Left hindlimb (tissue), 1 donor: Measurements from ENCODE around the gene PARP14.
"Not testable (repeated sequence)": the region's sequence is repeated elsewhere in the genome, so short reads cannot be mapped to it uniquely, and the experiment has no call there.

Experiments
- DNase-seq: peaks from one replicate; pipeline ENCODE4 v3.0.0-alpha.2; 2018

PARP14 gene

DNA sequence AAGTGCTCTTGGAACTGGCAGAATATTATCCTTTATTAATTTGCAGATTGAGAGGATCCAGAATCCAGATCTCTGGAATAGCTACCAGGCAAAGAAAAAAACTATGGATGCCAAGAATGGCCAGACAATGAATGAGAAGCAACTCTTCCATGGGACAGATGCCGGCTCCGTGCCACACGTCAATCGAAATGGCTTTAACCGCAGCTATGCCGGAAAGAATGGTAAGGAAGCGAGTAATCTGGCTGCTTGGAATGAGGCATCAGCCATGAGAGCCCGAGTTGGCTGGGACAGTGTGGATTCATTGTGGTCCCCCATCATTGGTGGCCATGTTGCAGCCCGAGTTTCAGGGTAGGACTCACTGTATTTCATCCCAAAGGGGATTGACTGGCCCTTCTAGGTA lies 47.1 kb downstream of the PARP14 start:
- DNase-seq = no peak

DNA sequence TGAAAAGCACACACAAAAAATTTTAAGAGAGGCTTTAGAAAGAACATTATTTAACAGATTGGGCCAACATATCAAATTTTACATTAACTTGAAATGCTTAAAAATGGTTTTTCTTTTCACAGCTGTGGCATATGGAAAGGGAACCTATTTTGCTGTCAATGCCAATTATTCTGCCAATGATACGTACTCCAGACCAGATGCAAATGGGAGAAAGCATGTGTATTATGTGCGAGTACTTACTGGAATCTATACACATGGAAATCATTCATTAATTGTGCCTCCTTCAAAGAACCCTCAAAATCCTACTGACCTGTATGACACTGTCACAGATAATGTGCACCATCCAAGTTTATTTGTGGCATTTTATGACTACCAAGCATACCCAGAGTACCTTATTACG lies 47.5 kb downstream of the PARP14 start:
- no peak for DNase-seq

DNA sequence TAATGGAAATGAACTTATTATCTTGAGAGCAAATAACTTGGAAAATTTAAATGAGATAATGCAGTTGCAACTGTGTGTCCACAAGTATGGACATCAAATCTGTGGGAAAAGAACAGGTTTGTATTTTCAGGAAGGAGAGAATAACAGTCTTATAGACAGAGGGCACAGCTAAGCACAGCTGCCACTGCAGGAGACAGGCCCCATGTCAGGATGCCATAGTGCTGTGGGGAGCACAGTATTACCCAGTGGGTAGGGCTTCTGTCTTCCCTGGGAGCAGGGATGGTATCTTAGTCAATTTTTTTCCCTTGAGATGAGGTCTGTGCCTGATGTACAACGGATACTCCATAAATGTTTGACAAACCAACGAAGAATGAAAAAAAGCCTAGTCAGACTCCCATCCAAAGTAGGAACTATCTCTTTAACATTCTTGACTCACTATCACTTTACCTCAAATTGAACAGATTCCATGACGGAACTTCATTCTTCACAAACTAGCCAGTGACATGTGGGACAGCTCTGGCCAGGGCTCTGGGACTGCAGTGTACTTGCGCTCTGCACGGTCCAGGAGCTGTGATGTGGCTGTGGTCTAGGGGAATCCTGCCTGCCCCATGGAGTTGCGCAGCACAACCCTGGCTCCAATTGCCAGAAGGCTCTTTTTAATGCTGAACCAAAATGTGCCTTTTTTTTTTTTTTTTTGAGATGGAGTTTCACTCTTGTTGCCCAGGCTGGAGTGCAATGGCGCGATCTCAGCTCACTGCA lies 48.3 kb downstream of the PARP14 start:
- DNase-seq = no peak

DNA sequence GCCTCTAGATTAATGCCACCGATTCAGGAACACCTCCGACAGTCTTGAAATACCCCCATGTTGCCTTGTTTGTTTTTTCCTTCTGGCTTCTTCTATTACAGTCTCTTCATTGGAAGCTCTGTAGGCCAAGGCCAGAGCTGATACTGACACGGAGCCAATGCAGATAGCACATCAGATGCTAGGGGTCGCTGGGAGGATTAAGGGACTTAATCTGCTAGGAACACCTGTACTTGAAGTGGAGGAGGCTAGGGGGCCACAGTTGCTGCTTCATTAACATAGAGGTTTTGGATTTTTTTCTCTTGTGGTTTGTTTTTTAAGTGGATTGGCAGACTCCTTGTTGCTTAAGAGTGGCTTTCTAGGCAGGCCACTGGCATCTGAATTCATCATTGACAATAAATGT lies 49.6 kb downstream of the PARP14 start:
- DNase-seq = no peak

DNA sequence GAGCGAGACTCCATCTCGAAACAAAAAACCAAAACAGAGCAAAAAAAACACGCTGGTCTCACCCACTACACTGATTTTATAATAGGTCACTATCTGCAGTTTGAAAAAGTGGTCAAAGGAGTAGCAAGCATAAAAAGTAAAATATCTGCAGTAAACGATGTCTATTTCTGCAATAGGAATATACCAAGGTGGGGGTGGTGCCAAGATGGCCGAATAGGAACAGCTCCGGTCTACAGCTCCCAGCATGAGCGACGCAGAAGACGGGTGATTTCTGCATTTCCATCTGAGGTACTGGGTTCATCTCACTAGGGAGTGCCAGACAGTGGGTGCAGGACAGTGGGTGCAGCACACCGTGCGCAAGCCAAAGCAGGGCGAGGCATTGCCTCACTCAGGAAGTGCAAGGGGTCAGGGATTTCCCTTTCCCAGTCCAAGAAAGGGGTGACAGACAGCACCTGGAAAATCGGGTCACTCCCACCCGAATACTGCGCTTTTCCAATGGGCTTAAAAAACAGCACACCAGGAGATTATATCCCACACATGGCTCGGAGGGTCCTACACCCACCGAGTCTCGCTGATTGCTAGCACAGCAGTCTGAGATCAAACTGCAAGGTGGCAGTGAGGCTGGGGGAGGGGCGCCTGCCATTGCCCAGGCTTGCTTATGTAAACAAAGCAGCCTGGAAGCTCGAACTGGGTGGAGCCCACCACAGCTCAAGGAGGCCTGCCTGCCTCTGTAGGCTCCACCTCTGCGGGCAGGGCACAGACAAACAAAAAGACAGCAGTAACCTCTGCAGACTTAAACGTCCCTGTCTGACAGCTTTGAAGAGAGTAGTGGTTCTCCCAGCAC lies 52.3 kb downstream of the PARP14 start:
- DNase-seq = not testable (repeated sequence)

DNA sequence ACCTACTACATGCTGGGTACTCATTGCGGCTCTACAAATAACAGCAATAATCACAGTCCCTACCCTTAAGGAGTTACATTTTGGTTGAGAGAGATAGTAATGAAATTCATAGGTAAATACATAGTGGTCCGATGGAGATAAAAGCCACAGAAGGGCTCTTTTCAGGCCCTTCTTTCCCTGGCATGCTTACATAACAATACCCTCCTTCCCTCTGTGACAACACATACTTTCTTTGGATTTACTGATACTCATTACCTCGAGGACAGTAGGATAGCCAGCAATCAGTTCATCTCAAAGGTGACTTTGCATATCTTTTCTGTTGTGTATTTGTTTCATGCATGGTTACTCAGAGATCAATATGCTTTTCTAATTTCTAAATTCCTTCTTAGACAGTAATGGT lies 58.5 kb downstream of the PARP14 start:
- no peak for DNase-seq

DNA sequence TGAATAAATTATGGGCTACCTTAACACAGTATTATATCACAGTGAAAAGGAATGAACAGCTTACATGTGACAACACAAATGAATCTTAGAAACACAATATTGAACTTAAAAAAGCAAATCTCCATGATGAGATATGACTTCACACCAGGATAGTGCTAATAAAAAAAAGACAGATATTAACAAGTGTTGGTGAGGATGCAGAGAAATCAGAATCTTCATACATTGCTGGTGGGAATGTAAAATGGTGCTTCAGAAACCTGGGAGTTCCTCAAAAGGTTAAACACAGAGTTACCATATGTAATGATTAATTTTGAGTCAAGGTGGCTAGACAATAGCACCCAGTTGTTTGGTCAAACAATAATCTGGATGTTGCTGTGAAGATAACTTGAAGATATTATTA lies 61.6 kb downstream of the PARP14 start:
- no peak for DNase-seq

DNA sequence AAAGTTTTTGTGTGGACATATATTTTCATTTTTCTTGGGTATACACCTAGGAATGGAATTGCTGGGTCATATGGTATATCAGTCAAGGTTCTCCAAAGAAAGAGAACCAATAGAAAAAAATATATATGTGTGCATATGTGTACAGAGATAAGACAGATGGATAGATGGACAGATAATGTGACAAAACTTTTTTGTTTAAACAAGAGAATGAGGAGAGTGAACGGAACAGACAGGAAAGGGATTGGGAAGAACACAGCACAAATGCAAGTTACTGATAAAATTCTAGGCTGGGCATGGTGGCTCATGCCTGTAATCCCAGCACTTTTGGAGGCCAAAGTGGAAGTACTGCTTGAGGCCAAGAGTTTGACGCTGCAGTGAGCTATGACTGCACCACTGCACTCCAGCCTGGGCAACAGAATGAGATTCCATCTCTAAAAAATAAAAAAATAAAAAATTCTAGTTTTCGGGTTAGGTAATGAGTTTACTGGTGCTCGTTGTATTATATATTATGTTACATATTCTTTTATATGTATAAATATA lies 63.0 kb downstream of the PARP14 start:
- DNase-seq = no peak

DNA sequence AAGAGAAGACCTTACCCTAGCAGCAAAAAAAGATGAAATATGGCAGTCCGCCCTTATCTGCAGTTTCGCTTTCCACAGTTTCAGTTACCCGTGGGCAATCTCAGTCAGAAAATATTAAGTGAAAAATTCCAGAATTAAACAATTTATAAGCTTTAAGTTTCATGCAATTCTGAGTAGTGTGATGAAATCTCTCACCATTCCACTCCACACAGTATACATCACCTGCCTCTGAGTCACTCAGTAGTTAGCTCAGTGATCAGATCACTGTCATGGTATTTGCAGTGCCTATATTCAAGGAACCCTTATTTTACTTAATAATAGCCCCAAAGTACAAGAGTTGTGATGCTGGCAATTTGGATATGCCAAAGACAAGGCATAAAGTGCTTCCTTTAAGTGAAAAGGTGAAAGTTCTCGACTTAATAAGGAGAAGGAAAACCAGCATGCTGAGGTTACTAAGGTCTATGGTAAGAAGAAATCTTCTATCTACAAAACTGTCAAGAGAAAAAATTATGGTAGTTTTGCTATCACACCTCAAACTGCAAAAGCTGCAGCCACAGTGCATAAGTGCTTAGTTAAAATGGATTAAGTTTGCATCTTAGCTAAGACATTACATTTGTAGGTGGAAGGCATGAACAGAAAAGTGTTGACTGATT lies 64.9 kb downstream of the PARP14 start:
- no peak for DNase-seq

DNA sequence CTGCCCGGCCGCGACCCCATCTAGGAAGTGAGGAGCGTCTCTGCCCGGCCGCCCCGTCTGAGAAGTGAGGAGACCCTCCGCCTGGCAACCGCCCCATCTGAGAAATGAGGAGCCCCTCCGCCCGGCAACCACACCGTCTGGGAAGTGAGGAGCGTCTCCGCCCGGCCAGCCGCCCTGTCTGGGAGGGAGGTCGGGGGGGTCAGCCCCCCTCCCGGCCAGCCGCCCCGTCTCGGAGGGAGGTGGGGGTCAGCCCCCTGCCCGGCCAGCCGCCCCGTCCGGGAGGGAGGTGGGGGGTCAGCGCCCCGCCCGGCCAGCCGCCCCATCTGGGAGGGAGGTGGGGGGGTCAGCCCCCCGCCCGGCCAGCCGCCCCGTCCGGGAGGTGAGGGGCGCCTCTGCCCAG lies 66.7 kb downstream of the PARP14 start:
- DNase-seq = not testable (repeated sequence)

DNA sequence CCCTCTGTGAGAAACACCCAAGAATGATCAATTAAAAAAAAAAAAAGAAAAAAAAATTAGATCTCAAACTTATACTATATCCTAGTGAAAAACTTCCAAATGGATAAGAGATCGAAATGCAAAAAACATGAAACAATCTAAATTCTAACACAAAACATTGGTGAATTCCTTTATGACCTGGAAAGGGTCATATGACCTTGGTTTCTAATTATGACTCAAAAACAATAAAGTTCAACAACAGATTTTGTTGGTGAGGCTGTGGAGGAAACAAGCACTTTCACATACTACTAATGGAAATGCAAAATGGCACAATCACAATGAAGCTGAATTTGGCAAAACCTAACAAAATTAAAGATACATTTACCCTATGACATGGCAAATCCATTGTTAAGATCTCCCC lies 67.7 kb downstream of the PARP14 start:
- DNase-seq = no peak

DNA sequence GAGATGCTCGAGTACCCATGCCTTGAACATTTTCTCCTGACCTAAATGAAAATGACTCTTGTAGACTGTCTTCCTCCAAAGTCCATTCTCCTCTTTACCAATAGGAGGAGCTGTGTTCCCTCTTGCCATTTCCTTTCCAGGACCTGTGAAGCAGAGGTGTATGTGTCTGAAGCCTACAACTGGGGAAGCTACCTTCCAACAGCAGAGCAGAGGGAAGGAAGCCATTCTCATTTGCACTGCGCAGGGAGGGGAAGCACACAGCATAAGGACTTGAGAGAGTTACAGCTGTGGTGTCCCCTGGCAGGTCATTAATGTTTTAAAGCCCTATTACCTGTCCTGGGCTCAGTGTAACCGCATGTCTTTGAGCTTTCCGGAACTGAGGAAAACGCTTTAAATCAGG lies 74.3 kb downstream of the PARP14 start:
- no peak for DNase-seq

DNA sequence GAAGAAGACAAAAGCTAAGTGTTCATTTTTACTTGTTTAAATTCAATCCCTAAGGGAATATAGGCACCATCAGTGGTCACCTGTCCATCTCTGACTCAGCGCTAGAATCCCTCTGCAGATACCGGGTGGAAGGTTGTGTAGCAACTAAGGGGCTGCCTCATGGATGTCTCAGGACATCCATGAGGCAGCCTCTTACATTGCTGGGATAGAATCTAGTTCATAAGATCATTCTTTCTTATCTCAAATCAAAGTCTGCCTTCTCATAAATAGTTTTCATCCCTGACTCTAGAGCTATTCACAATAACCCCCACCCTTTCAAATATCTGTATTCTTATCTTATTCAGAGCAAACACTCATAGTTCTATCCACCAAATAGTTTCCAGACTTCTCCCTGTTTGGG lies 74.9 kb downstream of the PARP14 start:
- no peak for DNase-seq

DNA sequence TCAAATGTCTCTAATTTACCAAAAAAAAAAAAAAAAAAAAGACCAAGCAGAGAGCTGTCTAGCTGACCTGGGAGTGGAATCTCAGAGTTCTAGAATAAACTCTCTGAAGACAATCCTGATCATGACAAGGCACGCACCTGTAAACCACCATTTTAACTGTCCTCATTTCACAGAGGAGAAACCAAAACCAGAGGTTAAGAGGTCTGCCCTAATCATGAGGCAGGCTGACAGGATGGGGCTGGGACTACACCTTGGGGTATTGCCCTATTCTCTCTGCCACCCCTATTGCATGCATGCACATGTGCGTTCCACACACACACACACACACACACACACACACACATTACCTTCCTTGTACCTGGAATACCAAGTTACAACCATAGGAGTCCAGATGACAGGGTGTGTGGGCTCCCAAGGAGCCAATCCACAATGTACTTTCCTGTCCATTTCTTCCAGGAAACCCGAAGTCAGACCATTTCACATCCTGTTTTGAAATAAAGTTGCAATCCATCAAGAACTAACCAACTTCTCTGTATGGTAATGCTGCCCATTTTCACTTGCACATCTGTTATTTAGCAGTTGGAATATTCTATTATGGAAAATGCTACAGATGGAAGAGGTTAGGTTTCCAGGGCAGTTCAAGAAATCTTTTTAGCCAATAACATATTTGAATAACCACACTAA lies 78.4 kb downstream of the PARP14 start:
- no peak for DNase-seq

DNA sequence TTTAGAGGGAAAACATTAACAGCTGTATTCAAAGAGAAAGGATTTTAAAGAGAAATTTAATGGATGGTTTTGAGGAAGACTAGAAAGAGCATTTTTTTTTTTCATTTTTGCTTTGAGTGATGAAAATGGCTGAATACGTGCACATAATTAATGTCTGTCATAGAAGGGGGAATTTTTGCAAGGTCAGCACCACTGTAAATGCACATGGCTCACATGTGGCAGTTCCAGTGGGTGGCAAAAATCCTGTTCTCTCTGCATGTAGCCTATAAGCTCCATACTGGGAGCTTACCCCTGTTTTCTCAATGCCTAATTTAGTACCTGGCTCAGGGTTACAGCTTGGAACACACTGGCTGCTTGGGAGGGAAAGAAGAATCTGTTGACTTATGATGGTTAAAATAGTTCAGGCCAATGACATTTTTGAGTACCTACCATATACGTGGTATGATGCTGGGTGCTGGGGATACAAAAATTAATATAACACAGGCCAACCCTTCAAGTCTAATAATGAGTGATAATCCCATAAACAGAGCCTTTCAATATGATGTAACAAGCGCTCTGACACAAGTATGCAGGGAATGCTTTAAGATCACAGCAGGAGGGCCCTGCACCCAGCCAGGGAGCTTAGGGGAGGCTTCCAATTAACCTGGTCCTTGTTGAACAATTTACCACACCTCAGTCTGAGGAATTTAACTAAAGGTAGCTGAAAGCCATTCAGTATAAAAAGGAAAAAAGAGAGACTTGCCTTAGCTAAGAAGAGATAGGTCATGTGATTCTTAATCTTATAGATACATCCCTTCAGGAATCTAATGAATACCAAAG lies 80.0 kb downstream of the PARP14 start:
- no peak for DNase-seq

DNA sequence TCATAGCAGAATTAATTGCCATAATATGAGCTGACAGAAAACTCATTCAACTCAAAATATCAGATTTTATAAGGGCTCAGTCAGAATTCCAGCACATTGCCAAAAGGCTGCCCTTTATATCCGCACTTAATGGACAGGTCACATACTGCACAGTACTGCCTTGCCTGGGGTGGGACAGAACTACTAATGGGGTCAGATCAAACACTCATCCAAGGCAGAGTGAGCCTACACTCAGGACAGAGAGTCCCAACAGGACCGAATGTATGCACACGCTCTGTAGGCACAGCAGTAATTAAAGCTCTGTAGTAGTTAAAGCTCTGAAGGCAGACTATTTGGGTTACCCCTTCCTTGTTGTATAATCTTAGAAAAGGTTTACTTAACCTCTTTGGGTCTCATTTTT lies 85.8 kb downstream of the PARP14 start:
- DNase-seq = no peak

DNA sequence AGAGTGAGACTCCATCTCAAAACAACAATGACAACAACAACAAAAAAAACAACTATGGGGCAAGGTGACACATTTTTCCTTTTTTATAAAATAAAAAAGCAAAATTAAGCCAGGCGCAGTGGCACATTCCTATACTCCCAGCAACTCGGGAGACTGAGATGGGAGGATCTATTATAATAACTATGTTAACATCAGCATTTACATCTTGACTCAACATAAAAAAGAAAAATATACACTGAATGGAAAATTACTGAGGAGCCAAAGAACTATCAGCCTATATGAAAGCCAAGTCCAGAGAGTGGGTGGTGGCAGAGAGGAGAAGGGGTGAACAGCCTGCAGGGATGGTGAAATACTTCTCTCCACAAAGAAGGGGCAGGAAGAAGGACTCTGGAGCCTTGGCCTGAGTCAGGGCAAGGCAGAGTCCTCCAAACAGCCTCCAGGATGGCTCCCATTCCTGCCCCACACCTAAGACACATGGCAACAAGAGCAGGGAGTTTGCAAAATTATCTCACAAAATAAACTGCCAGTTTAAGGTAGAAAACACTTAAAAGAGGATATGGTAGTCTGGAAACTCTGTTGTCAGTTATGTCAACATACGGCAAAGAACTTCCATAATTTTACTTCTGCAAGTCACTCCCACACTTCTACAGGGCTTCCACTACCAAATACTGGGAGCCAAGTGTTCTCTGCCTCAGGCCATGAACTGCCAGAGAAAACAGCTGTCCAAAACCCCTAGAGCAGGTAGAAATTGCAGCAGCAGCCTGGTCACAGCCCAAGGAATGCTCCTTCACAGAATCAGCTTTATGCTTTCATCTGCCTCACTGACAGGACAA lies 87.1 kb downstream of the PARP14 start:
- DNase-seq = no peak

DNA sequence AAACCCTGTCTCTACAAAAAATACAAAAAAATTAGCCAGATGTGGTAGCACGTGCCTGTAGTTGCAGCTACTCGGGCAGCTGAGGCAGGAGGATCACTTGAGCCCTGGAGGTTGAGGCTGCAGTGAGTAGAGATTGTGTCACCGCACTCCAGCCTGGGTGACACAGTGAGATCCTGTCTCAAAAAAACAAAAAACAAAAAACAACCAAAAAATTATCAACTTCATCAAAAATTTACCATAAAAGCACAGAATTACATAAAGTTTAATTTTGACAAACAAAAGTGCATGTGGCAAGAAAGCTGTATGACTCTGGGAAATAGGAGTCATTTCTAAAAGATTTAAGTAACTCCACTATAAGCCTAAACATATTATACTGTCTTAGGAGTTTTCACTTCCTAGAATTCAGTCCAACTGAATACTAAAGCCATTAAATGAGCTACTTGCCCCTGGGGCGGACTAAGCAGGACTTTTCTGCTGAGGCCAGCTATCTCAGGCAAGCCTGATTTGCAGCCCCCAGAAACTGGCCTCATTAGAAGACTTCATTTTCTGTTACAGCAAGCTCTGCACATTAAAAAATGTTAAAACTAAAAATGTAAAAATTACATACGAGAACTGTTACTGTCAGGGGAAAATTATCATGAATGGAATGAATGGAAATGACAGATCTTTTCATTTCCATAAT lies 90.0 kb downstream of the PARP14 start:
- DNase-seq = no peak

DNA sequence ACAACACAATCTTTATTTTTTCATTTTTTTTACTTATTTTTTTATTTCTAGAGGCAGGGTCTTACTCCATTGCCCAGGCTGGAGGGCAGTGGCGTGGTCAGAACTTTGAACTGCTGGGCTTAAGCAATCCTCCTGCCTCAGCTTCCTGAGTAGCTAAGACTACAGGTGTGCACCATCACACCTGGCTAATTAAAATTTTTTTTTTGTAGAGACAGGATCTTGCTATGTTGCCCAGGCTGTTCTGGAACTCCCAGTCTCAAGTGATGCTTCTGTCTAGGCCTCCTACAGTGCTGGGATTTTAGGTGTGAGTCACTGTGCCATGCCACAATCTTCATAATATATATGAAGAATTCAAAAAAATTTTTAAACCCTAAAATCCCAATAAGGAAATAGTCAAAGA lies 92.2 kb downstream of the PARP14 start:
- DNase-seq = no peak

DNA sequence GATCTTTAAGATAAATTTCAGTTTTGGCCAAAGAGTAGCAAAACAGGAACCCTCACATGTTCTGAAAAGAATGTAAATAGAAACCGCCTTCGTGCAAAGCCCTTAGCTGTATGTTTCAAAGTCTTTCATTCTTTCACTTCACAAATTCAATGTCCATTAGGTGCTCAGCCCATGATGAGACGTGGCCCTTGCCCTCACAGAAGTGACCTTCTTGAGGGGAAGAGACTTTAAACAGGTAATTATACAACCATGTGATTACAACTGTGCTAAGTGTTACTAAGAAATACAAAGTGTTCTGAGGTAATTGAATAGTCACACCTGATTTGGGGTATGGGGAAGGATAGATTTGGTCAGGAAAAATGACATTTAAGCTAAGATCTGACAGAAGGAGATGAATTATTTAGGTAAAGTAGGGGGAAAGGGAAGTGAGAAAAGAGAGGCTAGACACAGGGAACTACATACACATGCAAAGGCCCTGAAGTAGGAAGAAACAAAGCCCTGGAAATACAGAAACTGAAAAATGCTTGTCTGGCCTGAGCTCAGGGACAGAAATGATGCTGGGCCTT lies 93.4 kb downstream of the PARP14 start:
- no peak for DNase-seq
